GM21367 (cell line): Measurements from ENCODE around the gene TWSG1.
"Not testable (repeated sequence)": the region's sequence is repeated elsewhere in the genome, so short reads cannot be mapped to it uniquely, and the experiment has no call there.

Source experiments
- ATAC-seq: cut with Tn5 transposase; IDR thresholded peaks from one replicate; pipeline ENCODE4 v1.9.1; 2021; ENCODE audit not compliant: unreplicated experiment

Gene TWSG1

DNA sequence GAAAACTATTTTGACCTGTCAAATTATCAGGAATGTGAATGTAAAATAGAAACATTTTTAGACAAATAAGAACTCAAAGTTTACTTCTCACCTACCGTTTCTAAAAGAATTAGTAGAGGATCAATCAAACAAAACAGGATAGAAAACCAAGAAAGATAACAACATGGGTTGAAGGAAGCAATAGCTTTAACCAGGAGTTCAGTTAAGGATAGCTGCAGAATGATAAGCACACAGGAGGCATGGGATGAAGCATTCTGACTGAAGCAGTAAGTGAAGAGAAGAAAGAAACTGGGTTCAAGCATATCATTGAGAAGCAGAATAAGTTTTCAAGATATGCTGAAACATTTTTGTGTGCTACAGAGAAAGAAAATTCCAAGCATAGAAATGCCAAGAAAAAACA lies 52.3 kb downstream of the TWSG1 start:
- no peak for ATAC-seq

DNA sequence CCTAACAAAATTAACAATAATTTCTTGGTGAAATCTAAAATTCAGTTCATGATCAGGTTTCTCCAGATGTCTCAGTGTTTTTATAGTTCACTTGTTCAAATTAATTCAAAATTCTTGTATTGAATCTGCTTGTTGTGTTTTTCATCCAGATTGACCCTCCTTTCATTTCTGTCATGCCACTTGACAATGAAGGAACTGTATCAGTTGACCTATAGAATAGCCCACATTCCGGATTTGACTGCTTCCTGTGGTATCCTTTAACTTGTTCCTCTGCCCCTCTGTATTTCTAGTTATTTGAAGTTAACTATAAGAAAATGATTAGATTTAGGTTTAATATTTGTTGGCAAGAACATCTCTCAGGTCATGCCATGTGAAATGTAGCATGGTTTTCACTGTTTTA lies 53.3 kb downstream of the TWSG1 start:
- ATAC-seq: no peak

DNA sequence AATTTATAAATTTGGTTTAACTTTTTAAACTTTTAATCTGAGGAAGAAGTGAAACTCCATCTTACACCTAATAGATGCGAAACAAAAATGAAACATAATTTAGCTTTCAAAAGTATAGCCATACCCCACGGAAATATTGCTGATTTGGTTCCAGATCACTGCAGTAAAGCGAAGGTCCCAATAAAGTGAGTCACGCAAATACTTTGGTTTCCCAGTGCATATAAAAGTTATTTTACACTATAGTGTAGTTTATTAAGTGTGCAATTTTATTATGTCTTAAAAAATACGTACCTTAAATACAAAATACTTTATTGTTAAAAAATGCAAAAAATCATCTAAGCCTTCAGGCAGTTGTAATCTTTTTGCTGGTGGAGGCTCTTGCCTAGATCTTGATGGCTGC lies 55.1 kb downstream of the TWSG1 start:
- ATAC-seq: no peak

DNA sequence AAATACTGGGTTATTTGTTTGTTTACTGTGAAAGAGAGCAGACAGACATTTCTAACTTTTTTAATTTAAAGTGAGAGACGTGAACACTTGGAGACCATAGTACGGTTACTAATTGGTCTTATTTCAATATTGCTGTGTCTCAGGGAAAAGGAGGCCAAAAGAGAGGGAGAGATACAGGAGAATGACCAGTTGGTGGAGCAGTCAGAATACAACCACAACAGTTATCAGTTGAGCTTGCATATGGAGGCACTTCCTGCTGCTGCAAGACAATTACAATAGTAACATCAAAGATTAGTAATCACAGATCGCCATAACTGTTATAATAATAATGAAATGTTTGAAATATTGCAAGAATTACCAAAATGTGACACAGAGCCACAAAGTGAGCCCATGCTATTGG lies 58.2 kb downstream of the TWSG1 start:
- no peak for ATAC-seq

DNA sequence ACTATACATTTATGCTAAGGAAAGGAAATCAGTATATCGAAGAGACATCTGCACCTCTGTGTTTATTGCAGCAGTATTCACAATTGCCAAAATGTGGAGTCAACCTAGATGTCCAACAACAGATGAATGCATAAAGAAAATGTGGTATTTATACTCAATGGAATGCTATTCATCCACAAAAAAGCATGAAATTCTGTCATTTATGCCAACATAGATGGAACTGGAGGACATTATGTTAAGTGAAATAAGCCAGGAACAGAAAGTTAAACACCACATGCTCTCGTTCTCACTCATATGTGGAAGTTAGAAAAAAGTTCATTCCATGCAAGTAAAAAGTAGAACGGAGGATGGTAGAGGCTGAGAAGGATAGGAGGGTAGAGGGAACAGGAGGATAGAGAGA lies 59.5 kb downstream of the TWSG1 start:
- no peak for ATAC-seq

DNA sequence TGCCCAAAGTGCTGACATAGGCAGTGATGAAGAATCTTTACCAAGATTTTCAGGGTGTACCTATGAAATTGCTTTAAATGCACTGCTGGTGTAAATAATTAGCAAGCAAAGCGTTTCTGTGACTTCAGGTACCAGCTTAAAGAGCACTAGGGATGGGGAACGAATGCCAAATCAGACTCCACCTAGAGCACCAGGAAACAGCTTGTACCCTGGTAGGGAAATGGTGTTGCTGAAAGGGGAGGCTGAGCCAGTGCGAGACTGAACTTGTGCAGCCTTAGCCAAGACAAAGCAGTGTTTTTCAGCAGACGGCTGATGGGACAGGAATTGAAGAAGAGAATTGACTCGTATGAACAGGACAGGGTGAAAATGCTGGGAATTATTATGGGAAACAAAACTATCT lies 65.6 kb downstream of the TWSG1 start:
- no peak for ATAC-seq

DNA sequence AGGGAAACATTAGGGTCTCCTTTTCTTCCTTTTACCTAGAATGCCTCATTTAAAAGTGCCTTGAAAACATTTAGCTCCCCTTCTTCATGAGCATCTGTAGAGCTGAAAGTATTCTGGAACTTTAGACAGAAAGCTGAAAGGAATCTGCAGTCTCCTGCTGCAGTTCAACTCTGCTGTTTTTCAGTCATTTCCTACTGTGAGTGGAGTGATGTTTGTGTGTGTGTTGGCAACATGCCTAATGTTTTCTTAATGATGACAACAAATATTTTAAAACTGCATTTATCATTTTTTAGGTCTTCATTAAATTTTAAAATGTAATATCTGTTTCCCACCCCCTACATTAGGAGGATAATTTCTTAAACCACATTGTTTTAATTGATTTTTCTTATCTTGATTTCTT lies 66.6 kb downstream of the TWSG1 start:
- ATAC-seq: no peak

DNA sequence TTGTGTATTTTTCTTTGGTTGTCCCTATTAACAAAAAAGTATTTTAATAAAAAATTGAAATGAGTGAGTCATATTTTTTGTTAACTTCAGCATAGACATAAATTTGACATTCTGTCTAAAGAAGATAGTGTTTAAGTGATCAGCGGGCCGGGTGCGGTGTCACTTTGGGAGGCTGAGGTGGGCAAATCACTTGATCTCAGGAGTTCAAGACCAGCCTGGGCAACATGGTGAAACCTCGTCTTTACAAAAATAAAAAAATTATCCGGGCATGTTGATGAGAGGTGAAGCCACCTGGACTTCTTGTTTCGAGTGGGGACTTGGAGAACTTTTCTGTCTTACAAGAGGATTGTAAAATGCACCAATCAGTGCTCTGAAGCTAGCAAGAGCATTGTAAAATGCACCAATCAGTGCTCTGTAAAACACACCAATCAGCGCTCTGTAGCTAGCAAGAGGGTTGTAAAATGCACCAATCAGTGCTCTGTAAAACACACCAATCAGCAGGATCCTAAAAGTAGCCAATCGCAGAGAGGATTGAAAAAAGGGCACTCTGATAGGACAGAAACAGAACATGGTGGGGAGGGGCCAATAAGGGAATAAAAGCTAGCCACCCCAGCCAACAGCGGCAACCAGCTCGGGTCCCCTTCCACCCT lies 67.9 kb downstream of the TWSG1 start:
- not testable (repeated sequence) for ATAC-seq

DNA sequence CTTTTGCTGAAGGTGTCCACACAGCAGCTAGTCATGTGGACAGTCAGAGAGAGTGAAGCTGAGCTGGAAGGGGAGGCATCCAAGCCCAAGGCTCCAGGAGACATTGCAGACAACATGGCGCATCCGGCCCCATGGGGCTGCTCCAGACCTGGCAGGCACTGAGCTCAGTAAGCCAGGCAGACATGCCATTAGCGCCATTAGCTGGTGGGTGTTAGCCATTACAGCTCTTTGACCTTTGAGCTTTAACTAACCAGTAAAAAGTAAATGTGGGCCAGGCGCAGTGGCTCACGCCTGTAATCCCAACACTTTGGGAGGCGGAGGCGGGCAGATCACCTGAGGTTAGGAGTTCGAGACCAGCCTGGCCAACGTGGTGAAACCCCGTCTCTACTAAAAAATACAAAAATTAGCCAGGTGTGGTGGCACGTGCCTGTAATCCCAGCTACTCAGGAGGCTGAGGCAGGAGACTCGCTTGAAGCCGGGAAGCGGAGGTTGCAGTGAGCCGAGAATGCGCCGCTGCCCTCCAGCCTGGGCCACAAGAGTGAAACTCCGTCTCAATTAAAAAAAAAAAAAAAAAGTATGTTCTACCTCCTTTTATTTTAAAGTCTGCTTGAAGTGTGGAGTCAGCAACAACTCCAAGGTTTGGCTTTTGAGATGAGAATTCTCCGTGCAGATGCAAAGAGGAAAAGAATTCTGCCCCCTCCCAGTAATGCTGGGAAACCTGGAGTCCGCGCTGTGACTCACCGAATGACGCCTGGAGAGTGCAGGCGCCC lies 69.4 kb downstream of the TWSG1 start:
- ATAC-seq: no peak

DNA sequence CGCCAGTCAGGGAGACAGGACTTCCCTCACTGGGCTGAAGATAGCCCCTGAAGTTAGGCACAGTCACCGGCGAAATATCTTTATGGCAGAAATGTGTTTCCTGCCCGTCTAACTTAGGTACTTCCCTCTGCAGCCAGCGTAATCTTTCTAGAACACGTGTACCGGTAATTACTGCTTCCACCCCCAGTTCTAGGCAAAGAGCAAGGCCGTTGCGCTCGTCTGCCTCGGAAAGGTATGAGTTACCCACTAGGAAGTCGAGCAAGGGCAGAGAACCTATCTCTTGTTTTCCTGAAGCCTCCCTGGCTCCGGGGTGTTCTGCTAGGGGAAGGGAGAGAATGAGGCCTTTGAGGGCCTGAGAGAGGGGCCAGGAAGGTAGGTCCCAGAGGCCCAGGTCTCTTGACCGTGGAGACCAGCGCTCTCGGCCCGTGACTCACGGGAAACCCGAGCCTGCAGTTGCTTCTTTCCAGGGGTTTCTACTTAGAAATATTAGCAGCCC lies 70.0 kb downstream of the TWSG1 start:
- ATAC-seq: no peak

DNA sequence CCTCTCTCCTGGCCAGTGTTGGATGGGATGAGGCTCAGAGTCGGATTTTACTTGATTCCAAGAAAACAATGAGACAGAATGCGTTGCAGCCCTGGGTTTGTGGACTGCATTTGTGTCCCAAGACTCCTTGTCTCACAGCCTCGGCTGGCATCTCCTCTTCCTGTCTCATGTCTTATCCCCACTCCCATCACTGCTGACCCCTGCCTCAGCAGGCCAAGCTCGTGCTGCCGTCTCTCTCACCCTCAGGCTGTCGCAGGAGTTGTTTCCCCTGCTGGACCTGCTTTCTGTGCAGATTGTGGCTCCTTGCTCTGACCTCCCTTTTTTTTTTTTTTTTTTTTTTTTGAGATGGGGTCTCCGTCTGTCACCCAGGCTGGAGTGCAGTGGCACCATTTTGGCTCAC lies 70.6 kb downstream of the TWSG1 start:
- ATAC-seq: no peak

DNA sequence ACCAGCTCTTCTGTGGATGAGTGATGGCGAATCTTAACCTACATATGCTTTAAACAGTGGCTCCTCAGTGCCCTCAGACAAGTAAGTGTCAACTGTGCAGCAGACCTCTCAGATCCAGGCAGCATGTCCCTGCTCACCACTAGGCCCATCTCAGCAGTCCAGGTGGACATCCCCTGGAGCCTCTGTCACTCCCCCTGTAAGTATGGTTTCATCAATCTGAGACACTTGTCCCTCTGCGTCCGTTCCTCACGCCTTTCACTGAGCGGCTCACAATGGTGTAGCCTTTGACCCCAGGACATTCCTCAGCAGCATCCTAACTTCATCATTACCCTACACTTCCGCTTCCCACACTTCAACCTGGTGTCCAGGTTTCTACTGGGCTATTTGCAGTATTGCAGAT lies 71.4 kb downstream of the TWSG1 start:
- no peak for ATAC-seq

DNA sequence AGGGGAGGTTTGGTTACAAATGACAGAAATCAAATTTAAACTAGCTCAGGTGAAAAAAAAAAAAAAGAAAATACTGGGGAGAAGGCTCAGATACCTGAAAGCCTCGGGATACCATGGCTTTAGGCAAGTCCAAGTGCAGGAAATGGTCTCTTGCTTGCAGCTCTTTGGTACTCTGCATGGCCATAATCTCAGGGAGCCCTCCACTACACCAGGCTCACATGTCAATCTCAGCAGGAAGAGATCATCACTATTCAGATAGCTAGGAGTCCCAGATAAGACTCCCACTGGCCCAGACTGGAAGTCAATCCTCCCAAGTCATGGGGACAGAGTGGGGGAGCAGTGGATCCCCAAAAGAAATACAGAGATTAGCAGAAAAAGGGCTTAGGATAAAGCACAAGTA lies 75.9 kb downstream of the TWSG1 start:
- ATAC-seq: no peak

DNA sequence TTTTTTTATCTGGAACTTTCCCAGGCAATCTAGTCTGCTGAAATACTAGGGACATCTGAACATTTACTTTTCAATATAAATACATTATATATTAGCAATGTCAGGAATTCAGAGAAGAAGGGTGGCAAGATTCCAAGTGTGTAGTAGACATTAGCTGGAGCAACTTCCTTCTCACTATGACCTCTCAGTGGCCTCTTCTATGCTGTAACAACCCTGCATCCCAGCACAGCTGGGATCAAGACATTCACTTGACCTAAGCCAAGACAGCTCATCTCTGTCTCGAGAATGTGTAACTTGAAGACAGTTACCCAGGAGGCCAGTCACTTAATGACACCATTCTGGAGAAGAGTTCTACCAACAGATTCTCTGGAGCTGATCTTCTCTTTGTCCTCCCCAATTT lies 79.0 kb downstream of the TWSG1 start:
- no peak for ATAC-seq

DNA sequence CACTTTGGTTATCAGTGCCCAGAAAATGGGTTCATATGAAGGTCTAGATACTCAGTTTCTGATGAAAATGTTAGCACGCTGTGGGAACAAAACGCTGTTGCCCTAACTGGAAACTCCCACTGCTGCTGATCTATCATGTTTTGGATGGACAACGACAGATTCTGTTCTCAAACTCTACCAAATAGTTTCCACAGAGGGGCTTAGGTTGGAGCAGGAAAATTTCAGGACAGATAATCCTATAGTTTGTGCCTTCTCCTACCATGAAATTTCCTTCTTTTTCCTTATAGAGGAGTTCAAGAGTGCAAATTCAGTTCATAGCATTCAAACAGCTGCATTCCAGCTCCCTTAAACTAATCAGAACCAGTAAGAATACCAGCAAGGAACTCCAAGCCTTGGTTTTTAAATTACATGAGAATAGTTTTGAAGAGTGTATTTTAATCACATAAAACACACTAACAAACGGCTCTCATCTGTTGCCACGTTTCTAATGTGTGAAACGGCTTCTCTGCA lies 82.0 kb downstream of the TWSG1 start:
- no peak for ATAC-seq

DNA sequence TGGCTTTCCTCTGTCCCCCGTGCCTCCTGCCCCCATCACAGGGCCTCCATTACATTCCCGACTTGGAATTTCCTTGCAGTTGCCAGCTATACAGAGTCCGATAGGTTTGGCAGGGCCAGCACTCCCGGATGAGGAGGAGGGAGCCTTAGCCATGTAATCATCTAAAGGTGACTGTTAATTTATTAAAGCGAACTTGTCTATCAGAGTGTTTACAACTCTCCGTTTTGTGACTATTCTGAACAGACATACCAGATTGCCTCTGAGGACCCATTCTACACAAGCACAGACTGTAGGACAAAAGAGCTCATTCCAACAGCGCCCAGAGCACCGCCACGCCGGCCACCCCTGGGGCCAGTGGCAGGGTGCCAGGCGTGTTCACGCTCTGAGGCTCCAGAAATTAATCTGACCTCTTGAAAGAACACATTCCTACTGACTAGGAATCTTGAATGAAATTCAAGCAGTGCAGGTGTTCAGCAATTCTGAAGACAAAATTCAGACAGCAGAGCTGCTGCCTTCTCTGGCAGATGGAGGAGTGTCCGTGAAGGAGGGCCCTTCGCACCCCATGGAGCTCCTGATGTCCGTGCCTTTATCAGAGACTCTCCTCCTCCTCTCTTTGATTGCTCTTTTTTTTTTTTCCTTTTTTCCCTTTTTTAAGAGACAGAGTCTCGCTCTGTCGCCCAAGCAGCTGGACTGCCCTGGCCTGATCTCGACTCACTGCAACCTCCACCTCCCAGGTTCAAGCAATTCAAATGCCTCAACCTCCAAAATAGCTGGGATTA lies 82.7 kb downstream of the TWSG1 start:
- ATAC-seq: no peak

DNA sequence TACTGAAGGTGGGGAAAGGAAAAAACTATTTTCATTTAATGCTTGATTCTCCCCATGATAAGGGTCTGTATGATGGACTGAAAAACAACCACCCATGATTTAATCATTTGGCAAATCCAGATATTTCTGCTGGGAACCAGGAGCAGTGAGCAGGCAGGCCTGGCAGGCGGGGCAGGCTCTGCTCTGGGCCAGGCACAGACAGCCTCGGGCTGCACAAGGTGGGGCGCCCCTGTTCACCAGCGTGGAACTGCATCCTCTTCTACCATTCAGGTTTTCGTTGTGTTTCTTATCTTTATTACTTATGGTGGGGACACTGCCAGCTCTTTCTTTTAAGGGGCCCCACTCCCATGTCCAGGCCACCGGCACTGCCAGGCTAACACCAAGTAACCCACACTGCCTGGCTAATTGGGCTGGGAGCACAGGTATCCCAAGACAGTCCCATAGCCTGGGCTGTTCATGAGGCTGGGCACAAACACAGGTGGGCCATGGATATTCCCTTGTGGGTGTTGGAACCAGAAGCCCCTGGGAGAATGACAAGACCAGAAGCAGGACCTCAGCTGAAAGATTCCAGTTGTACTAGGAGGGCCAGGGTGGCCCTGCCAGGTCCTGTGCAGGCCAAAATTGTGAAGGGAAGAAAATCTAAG lies 83.6 kb downstream of the TWSG1 start:
- no peak for ATAC-seq

DNA sequence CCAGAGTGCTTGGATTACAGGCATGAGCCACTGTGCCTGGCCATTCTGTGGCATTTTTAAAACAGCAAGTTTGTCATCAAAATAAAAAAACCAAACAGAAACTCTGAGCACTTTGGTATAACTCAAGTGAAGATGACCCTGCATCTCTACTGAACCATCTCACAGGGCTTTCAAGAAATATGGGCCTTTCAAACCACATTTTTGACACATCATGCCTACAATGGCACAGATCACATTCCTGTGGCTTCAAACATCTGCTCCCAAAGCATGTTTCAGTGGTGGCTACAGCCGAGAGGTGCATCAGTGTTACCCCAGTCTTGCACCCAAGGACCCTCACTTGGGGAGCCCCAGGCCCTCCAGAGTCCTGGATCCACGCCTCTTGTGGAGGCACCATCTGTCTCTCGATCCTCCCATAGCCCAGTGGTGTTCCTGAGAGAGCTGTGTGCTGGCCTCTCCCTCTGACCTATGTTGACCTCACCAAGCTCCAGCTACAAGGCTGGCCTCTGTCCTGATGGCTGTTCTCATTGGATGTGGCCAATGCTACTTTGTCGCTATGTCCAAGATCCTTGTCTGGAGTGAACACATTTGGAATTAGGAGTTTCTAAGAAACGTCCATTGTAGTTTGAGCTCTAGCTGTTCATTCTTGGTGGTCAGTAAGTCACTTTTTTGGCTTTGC lies 85.5 kb downstream of the TWSG1 start:
- ATAC-seq: no peak

DNA sequence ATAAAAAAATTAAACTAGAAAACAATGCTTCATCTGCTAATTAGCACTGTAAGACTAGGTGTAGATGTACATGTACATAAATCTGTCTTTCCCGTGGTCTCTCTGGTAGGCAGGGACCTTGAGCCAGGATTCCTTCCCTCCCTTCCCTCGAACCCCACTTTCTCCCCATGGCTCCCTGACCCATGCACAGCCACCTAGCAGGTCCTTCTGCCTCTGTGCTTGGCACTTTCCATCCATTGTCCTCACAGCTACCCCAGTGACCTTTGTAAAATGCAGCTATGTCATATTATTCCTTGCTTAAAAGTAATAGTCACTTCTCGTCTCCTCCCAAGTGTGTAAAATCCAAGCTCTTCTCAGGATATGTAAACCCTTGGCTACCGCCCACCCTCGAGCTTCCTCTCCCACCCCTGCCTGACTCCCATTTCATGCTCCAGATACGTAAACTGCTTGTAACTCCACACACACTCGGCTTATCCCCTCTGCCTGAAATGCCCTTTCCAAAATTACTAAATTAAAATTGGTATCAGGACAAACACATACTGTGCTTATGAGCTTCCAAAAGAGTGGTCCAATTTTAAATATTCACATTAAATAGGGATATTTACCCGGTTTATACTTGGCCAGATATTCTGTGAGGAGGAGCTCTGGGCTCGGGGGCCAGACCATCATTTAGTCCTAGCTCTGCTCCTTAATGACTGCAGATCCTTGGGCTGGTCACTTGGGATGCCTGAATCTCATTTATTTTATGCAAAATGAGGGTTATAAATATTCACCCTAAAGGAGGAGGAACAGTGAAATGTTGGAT lies 86.7 kb downstream of the TWSG1 start:
- ATAC-seq: no peak

DNA sequence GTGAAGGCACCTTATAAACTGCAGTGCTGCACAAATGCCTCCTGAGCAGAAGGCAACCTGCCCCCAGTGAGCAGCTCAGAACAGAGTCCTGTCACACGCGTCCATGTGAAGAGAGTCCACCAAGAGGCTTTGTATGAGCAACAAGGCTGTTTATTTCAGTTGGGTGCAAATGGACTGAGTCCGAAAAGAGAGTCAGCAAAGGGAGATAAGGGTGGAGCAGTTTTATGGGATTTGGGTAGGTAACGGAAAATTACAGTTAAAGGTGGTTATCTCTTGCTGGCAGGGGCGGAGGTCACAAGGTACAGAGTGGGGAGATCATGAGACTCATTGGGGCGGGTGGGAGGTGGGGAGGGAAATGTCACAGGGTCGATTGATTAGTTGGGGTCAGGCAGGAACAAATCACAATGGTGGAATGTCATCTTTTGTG lies 87.3 kb downstream of the TWSG1 start:
- ATAC-seq: no peak
